HG03103 (cell line): ENCODE measurements around the gene PLEKHS1.

Source experiments
- ATAC-seq: cut with Tn5 transposase; IDR thresholded peaks from one replicate; pipeline ENCODE4 v1.9.1; 2021; ENCODE audit warnings: low read depth; ENCODE audit not compliant: unreplicated experiment

PLEKHS1 gene

DNA sequence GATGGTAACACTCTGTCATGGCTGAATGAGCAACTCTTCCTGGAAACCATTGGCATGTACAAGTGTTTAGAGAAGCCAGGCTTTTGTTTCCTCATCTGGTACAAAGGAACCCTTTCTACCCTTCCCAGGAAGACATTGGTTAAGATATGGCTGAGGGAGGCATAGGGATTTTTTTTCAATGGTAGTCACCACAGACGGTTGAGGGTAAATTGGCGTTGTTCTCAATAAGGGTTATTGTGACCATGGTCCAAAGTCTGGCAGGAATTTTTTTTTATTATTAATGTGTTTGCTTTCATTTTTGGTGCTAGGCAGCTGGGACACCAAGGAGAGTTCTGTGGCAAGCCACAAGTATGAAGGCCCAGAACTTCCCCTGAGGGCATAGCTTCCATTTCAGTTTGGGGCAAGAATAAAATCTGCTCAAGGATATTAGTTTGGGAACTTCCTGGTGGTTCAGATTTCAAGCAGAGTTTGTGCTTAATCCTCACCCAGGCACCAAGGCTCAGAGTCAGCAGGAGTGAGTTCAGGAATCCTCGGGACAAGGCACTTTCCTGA is at the start of gene PLEKHS1:
Gene PLEKHS1 (plus strand): TSS at position 502 of the 552 bp plus-strand sequence. CDS start 3,596 bp downstream, outside the sequence.
- ATAC-seq: no peak

DNA sequence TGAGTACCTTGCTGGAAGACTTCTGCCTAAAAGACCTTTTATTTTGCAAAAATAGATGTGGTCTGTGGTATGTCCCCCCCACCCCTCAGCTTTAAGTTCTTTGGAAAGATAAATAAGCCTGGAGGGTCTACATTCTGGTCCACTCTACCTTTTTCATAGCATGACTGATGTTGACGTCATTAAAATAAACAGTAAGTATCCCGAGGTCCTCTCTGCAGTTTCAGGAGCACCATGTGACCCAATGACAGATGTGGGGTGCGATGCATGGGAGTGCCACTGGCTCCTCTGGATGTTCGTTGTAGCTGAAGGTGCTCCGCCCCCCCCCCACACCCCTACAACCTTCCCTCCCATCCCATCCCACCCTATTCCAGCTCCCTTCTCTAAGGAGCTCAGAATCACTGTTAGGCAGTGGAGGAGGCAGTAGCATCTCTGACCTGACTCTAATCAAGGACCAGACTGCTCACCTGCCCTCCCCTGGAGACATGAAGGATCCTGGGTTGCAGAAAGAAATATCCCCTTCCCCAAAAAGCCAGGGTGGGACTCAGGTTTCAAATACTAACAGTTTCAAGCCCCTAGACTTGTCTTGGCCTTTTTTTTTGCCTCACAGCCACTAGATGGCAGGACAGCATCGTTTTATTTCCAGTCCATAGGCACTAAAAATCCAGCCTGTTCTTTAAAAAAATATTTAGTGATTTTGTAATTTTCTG is 46.7 kb upstream of the PLEKHS1 start:
- ATAC-seq: no peak

DNA sequence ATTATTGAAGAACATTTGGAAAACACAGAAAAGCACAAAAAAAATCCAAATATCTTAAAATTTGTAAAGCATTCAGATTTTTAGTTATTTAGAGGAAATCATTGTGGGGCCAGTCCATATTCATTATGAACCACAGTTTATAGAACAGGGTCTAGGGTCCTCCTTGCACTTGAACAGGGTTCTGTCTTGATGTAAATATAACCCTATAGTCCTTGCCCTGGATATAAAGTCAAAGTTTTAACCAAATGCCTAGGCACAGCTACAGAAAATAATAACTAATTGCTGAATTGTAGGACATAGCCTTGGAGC is 46.2 kb upstream of the PLEKHS1 start:
- no peak for ATAC-seq

DNA sequence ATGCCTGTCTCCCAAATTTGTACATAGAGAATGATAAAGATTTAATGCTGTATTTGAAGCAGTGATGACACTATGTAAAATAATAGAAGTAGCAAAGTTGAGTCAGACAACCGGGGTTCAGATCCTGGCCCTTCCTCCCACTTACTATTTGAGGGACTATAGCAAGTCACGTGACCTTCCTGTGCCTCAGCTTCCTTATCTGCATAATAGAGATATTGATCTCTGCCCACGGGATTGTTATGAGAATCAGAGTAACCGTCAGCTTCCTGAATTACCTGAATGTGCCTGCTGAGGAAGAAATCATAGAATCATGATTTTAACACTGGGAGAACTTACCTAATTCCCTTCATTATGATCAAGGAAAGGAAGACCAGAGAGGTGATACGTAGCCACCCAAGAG is 44.9 kb upstream of the PLEKHS1 start:
- ATAC-seq: no peak

GRCh38 chr10:113708640-113709039 is 42.8 kb upstream of the PLEKHS1 start:
- no peak for ATAC-seq

GRCh38 chr10:113709221-113709838 is 42.2 kb upstream of the PLEKHS1 start:
- no peak for ATAC-seq

DNA sequence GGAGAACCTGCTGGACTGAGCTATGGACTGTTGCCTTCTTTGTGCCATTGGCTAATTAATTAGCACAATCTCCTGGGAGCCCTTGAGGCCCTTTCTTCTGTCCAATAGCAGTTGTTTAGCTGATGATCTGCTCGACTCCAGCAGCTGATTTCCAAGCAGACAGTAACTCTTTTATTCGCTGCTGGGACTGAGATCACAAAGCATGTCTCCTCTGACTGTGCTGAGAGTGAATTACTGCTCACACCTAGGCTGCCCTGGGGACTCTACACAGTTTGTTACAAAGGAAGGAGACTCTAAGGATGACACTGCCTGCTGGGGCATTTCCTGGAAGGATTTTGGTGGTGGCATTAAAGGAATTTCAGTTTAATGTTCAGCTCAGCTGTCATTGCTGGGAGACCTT is 40.3 kb upstream of the PLEKHS1 start:
- ATAC-seq: no peak

GRCh38 chr10:113712024-113712423 is 39.5 kb upstream of the PLEKHS1 start:
- no peak for ATAC-seq

DNA sequence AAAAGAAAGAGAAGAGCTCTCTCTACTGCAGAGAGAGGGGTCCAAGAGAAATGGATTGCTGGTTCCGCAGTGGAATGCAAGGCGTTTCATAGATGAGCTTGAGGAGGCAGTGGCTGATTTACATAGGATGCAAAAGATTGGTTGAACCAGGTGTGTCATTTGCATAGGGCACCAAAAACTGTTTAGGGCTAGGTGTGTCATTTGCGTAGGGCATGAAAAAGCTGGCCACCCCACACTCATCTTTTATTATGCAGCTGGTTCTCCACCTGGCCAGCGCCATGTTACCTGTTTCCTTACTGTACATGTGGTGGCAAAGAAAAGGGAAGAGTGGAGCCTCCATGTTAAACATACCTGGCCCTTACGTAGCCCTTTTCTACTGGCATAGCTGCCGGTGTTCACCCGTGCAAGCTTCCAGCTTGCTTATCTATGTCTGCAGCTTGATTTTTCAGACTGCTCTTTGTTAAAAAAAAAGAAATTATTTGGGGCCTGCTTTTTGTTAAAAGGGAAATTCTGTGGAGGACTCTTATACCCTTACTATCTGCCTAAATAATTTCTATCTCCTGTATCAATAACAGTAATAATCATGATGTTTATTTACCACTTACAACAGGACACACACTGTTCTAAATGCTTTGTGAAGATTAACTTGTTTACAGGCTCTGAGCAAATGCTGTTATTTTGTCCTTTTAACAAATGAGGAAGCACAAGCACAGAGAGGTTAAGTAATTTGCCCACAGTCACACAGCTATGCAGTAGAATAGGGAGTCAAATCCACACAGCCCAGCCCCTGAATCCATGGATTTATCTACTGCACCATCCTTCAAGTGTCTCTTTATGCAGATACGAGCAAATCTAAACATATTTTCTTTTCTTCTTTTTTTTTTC is 38.5 kb upstream of the PLEKHS1 start:
- ATAC-seq: no peak

GRCh38 chr10:113713640-113713982 is 37.9 kb upstream of the PLEKHS1 start:
- no peak for ATAC-seq

DNA sequence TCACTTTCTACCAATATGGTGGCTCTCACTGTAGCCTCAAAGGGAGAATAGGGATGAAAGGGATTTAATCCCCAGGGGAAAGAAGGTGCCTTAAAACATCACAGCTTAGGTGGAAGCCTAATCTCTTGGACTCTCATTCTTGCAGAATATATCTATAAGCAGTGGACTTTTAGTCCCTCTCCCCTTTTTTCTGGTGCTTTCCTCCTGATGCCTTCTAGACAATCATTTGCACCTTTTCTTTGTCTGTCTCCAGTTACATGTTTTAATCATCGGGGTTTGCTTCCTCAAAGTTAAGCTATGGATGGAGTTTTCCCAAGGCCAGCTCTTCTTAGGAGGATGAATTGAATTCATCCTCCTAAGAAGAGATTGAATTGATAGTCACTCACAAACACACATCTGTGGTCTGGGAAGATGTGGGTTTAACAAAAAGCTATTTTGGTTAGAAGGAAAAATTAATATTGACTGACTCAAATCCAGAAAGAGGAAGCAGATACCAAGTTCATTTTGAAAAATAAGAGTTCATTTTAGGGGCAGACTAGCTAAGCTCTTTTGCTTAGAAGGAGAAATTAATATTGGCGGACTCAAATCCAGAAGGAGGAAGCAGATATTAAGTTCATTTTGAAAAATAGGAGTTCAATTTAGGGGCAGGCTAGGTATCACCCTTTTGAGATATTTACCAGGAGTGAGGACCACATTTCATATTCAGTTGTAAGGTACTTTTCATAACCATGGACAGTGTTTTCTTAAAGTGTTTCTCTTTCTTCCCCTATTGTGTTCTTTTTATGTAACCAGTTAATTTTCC is 35.2 kb upstream of the PLEKHS1 start:
- ATAC-seq: no peak

DNA sequence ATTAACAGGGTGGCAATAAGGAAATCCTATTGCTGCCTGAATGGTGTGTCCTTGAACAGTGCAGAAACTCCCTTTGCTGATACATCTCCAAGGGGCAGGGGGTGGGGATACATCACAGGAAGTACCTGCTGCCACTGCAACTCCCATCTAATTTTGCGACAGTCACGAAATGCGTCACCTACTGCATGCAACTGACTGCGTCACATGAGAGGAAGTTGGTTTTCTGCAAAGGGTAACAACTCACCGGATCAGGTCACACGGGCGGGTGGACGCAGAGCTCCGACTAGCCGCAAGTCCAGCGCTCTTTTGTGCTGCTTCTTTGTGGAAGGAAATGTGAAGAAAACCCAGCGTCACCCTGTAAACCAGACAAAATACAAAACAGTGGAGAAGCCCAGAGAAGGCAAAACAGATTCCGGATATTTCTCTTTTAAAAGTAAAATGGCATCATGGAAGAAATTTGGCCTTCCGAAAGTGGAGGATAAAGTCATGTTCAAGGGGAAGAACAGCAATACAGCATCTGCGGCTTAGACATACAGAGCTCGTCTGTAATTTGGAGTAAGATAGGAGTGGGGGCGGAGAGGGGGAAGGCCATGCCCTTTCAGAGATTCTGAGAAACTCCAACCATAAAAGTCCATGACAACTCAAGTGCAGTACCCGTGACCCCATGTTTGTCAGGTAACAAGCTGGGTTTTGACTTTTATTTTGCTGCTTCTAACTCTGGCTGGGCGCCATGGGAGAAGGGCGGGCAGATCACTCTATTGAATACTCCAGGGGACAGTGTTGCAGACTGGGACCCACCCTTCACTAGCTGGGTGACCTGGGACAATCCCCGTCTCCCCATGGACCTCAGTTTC is 32.3 kb upstream of the PLEKHS1 start:
- no peak for ATAC-seq

GRCh38 chr10:113720386-113720785 is 31.1 kb upstream of the PLEKHS1 start:
- ATAC-seq: no peak

- ATAC-seq: no peak
Measured at GRCh38 chr10:113732160-113732881, 19.2 kb upstream of the PLEKHS1 start.

DNA sequence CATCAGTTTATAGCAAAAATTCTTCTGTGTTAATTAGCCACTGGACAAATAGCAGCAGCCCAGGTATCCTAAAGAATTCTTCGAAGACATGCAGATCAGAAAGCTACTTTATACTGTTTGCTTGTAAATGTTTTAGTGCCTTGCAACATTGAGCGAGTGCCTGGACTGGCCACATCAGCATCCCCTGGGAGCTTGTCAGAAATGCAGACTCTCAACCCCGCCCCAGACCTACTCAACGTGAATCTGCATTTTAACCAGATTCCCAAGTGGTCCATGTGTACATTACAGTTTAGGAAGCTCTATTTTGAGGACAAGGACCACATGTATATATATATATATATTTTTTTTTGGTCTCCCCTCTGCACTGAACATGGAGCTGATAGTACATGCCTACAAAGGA is 18.5 kb upstream of the PLEKHS1 start:
- ATAC-seq: no peak

DNA sequence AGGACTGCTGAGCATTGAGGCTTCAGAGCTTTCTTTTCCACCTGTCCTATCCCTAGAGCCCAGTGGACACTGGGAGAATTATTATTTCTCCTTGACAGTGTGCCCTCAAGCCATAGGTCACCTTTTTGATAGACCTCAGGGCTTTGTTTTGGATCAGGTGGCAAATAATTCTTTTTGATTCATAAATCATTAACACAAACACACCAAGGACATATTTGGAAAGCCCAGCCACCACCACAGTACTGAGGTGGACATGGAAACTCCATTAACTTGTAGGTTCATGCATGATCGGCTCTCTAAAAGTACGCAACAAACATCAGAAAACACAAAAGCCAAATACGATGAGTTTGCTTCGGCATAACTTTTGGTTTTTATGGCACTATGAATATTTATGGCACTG is 17.8 kb upstream of the PLEKHS1 start:
- no peak for ATAC-seq

DNA sequence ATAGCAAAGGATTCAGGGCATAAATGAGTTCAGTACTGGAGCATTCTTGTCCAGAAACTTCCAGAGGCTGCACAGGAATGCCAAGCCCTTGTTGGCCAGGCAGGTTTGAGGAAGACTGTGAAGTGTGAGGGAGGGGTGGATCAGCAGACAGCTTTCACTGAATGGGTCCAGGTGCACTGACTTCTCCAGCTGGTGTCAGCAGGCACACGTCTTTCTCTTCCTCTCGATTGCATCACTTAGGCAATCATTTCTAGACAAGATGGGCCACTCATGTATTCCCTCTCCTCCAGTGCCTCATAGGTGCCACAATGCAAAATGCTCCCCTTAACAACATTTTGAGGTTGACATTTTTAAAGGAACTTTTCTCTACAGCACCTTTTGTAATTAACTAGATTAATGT is 15.6 kb upstream of the PLEKHS1 start:
- ATAC-seq: no peak

- no peak for ATAC-seq
Measured at GRCh38 chr10:113736576-113736975, 14.9 kb upstream of the PLEKHS1 start.

DNA sequence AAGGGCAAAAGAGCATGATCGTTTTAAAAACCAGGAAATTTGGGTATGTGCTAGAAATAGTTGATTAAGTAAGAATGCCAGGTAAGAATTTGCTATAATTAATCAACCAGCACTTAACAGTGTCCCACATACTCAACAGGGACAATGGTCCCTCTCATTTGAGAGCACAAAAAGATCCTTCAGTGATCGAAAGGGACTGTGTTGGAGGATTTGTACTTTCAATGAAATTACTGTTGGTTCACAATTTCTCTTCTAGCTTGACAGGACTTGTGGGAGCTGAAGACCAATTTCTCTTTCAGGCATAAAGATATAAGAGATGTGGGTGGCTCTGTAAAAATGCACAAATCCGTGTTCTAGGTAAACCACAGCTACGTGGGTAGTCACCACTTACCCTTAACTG is 12.5 kb upstream of the PLEKHS1 start:
- no peak for ATAC-seq
